GM10248 (cell line): ENCODE measurements around the gene RASD2.

Source experiments
- CTCF ChIA-PET: fragments of 300-600 bp; sonication (Branson Sonifier 250); formaldehyde crosslinking; extraction: SDS; loops from one replicate; lab custom pipeline; 2021; ENCODE audit warnings: antibody characterized with exemption; lab: Yijun Ruan, JAX
- POLR2A ChIA-PET: fragments of 350-650 bp; sonication (Branson Sonifier 250); formaldehyde crosslinking; extraction: SDS; loops from one replicate; lab custom pipeline; 2020; ENCODE audit warnings: antibody characterized with exemption; lab: Yijun Ruan, JAX
- DNase-seq: peaks from one replicate; pipeline ENCODE4 v3.0.0; 2012; ENCODE audit errors: extremely low spot score
- TF ChIP-seq, protein P1 (sequence below): IDR thresholded peaks from 2 replicates; pipeline ENCODE4 v1.5.1; 2012; ENCODE audit warnings: mild to moderate bottlenecking, low read depth; ENCODE audit errors: extremely low read depth, missing control alignments, control extremely low read depth

Gene RASD2

DNA sequence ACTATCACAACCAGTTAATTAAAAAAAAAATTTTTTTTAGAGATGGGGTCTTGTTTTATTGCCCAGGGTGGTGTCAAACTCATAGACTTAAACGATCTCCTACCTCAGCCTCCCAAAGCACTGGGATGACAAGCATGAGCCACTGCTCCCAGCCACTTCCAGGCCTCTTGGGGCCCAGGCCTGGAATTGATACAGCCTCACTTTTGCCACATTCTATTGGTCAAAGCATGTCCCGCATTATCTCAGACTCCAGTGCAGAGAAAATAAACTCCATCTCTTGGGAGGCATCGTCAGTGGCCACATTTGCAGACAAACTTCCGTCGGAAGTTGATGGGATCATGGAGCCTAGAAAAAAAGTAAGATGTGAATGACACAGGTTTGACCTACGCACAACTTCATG, 9.4 kb upstream of the RASD2 start:
- TF ChIP-seq, protein P1, sequence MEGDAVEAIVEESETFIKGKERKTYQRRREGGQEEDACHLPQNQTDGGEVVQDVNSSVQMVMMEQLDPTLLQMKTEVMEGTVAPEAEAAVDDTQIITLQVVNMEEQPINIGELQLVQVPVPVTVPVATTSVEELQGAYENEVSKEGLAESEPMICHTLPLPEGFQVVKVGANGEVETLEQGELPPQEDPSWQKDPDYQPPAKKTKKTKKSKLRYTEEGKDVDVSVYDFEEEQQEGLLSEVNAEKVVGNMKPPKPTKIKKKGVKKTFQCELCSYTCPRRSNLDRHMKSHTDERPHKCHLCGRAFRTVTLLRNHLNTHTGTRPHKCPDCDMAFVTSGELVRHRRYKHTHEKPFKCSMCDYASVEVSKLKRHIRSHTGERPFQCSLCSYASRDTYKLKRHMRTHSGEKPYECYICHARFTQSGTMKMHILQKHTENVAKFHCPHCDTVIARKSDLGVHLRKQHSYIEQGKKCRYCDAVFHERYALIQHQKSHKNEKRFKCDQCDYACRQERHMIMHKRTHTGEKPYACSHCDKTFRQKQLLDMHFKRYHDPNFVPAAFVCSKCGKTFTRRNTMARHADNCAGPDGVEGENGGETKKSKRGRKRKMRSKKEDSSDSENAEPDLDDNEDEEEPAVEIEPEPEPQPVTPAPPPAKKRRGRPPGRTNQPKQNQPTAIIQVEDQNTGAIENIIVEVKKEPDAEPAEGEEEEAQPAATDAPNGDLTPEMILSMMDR, result no peak
- ChIA-PET CTCF (interaction anchor here (1.6 kb wide), 1 partner anchor 11 kb away, joined by 4 read pairs; no protein-coding TSS in a partner anchor), POLR2A (no interaction called here)
- no peak for DNase-seq

DNA sequence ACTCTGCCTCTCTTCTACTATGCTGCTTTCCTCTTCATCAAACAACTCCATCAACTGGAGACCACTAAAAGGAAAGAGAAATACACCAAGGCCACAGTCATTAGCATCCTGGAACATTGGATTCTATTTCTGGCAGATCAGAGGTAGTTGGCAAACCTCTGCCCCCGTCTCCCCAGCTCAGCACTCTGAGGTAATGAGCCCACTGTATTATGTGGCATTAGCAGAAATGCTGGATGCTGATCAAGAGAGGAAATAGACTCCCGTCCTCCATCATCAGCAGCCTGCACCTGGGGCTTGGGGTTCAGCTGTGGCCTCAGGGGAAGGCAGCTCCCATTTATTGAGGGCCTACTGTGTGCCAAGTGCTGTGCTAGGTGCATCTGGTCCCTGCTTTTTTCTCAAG, 9.0 kb upstream of the RASD2 start:
- ChIA-PET POLR2A (no interaction called here), CTCF (no interaction called here)
- DNase-seq, result no peak
- TF ChIP-seq, protein P1, result no peak

DNA sequence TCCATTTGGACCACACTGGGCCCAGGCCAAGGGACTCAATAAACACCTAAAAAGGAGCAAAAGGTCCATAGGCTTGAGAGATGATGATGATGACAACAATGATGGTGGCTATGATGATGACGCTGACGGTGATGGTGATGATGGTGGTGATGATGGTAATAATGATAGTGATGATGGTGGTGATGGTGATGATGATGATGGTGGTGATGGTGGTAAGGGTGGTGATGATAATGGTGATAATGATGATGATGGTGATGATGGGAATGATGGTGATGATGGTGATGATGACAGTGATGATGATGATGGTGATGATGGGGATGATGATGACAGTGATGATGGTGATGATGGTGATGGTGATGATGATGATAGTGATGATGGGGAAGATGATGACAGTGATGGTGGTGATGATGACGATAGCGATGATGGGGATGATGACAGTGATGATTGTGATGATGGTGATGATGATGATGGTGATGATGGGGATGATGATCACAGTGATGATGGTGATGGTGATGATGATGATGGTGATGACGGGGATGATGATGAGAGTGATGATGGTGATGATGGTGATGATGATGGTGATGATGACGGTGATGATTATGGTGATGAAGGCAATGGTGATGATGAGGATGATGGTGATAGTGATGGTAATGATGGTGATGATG, 7.1 kb upstream of the RASD2 start:
- ChIA-PET POLR2A (no interaction called here), CTCF (interaction anchor here (0.8 kb wide), 1 partner anchor 8 kb away, joined by 3 read pairs; no protein-coding TSS in a partner anchor)

DNA sequence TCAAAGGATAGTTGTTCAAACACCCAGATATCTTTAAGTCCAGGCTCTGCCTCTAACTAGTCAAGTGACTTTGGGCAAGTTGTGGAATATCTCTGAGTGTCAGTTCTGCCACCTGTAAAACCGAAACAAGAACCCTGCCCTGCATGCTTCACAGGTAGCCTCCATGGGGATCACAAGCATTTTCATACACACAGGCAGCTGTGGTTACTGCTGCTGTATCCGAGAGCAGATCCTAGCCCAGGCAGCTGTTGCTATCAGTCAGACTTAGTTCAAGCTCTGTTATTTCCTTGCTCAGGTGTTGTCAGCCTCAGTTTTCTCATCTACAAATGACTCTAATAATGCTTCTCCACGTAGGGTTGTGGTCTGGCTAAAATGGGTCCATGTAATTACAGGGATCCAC, 6.5 kb upstream of the RASD2 start:
- CTCF ChIA-PET, result no interaction called here

More for the DNA sequence above, 7.1 kb upstream of the RASD2 start:
- TF ChIP-seq, protein P1, result no peak
- DNase-seq, result no peak

DNA sequence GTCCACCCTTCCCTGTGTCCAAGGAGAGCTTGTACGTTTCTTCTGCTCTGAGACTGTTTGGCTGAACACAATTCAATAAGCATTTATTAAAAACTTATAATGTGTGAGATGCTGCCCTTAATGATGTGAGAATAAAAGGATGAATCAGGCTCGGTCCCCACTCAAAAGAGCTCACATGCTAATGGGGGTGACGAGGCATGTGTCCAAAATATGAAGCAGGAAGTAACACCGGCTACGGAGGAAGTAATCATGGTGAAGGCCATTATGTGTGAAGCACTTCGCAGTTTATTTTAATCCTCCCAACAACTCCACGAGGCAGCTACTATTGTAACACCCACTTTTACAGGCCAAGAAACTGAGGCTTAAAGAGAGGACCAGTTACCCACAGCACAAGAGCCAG, 3.4 kb upstream of the RASD2 start:
- ChIA-PET POLR2A (no interaction called here), CTCF (interaction anchor here (1.2 to 1.9 kb wide), 3 partner anchors 9 to 36 kb away, joined by 3 to 4 read pairs (median 4); no protein-coding TSS in a partner anchor)
- TF ChIP-seq, protein P1, result no peak
- DNase-seq, result no peak

More for the DNA sequence above, 6.5 kb upstream of the RASD2 start:
- TF ChIP-seq, protein P1, result no peak
- POLR2A ChIA-PET, result no interaction called here
- DNase-seq, result no peak

DNA sequence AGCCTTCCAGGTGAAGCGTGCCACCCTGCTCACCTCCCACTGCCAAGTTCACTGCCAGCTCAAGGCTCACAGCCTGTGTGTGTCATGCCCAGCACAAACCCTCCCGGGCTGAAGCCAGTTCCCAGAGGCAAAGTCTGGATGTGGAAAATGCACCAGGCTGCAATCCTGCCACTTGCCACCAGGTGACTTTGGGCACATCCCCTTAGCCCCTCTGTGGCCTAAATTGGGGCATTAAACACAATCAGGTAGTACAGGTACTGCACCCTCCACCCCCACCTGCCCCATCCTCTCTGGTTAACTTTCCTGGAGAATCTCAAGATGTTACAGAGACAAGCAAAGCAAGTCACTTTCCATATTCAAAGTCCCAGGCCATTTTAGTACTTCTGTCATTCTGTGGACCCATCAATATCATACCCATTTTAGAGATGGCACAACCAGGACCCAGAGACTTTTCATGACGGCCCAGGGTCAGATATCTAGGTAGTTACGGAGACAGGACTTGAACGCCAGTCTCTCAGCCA, 1.8 kb upstream of the RASD2 start:
- peak; percentile 41 for DNase-seq
- CTCF ChIA-PET, result interaction anchor here (1.1 kb wide), 1 partner anchor 25 kb away, joined by 3 read pairs; no protein-coding TSS in a partner anchor
- TF ChIP-seq, protein P1, result peak; percentile 12
- POLR2A ChIA-PET, result no interaction called here
